Neural cell (in vitro differentiated cells): ENCODE results near the gene RAI14. TPM values are rescaled to one million over a fixed set of nuclear protein-coding genes. Genes with fewer than 3 reads are reported as not detected.

Source experiments
- H2AFZ ChIP-seq: fragments of 200-600, 300-800 bp; sonication (generic), shearing (Covaris generic); 2 replicates; pipeline ENCODE4 v1.6.0; 2014; ENCODE audit warnings: low read depth, mild to moderate bottlenecking, antibody characterized with exemption, low read length, moderate library complexity
- H3F3A ChIP-seq: fragments of 200-600 bp; shearing (Covaris generic); 2 replicates; pipeline ENCODE4 v1.6.1; 2016; ENCODE audit warnings: mild to moderate bottlenecking, moderate library complexity, mixed read lengths, antibody characterized with exemption, low read length; ENCODE audit not compliant: insufficient read depth, poor library complexity, severe bottlenecking
- H3K27ac ChIP-seq: fragments of 200-600, 300-800 bp; sonication (generic), shearing (Covaris generic); 2 replicates; pipeline ENCODE4 v1.5.1; 2014; ENCODE audit warnings: mild to moderate bottlenecking, low read length, moderate library complexity
- H3K27me3 ChIP-seq: fragments of 300-800, 200-600 bp; sonication (generic), shearing (Covaris generic); 2 replicates; pipeline ENCODE4 v1.6.0; 2014; ENCODE audit warnings: mild to moderate bottlenecking, low read depth, low read length, moderate library complexity; ENCODE audit not compliant: insufficient read depth
- H3K36me3 ChIP-seq: fragments of 300-800, 200-600 bp; sonication (generic), shearing (Covaris generic); 2 replicates; pipeline ENCODE4 v1.5.1; 2014; ENCODE audit warnings: mild to moderate bottlenecking, antibody characterized with exemption, low read length, moderate library complexity; ENCODE audit not compliant: insufficient read depth
- H3K4me2 ChIP-seq: fragments of 300-800, 200-600 bp; sonication (generic), shearing (Covaris generic); 2 replicates; pipeline ENCODE4 v1.6.0; 2014; ENCODE audit warnings: mild to moderate bottlenecking, low read length
- H3K4me3 ChIP-seq: fragments of 300-800, 200-600 bp; sonication (generic), shearing (Covaris generic); 2 replicates; pipeline ENCODE4 v1.5.1; 2014; ENCODE audit warnings: mild to moderate bottlenecking, low read length, moderate library complexity
- H3K79me2 ChIP-seq: fragments of 200-600 bp; shearing (Covaris generic); replicated peaks from 2 replicates; pipeline ENCODE4 v1.6.0; 2014; ENCODE audit warnings: mild to moderate bottlenecking, low read length, moderate library complexity; ENCODE audit not compliant: insufficient read depth
- H3K9ac ChIP-seq: fragments of 300-800, 200-600 bp; sonication (generic), shearing (Covaris generic); 2 replicates; pipeline ENCODE4 v1.6.1; 2016; ENCODE audit warnings: mild to moderate bottlenecking, low read length, mixed read lengths
- H3K9me2 ChIP-seq: fragments of 200-600 bp; shearing (Covaris generic); 2 replicates; pipeline ENCODE4 v1.6.1; 2016; ENCODE audit warnings: mild to moderate bottlenecking, low read length, mixed read lengths; ENCODE audit not compliant: insufficient read depth
- H3K9me3 ChIP-seq: fragments of 200-600, 300-800 bp; sonication (generic), shearing (Covaris generic); 2 replicates; pipeline ENCODE4 v1.6.1; 2016; ENCODE audit warnings: mild to moderate bottlenecking, mixed run types, low read length, moderate library complexity, mixed read lengths
- H4K20me1 ChIP-seq: fragments of 200-600 bp; shearing (Covaris generic); 2 replicates; pipeline ENCODE4 v1.6.1; 2016; ENCODE audit warnings: mild to moderate bottlenecking, mixed run types; ENCODE audit not compliant: insufficient read depth
- CTCF ChIP-seq: fragments of 450-650 bp; IDR thresholded peaks from 2 replicates; pipeline ENCODE4 v1.5.1; 2014; ENCODE audit warnings: antibody characterized with exemption, mild to moderate bottlenecking, moderate library complexity; ENCODE audit not compliant: poor library complexity, severe bottlenecking
- EP300 ChIP-seq: fragments of 450-650 bp; conservative IDR thresholded peaks from 2 replicates; pipeline ENCODE4 v1.6.1; 2014; ENCODE audit warnings: antibody characterized with exemption, mild to moderate bottlenecking, moderate library complexity; ENCODE audit not compliant: poor library complexity, severe bottlenecking
- EZH2 ChIP-seq: fragments of 200-600, 300-800 bp; shearing (Covaris generic), sonication (generic); IDR thresholded peaks from 2 replicates; pipeline ENCODE4 v1.6.1; 2014; ENCODE audit warnings: antibody characterized with exemption, low read length, borderline replicate concordance, mild to moderate bottlenecking; ENCODE audit not compliant: insufficient read depth, poor library complexity, severe bottlenecking
- MXI1 ChIP-seq: fragments of 450-650 bp; conservative IDR thresholded peaks from 2 replicates; pipeline ENCODE4 v1.6.1; 2014; ENCODE audit warnings: antibody characterized with exemption, mild to moderate bottlenecking; ENCODE audit not compliant: poor library complexity, severe bottlenecking
- POLR2AphosphoS5 ChIP-seq: IDR thresholded peaks from 2 replicates; pipeline ENCODE4 v1.6.1; 2012
- RAD21 ChIP-seq: fragments of 450-650 bp; conservative IDR thresholded peaks from 2 replicates; pipeline ENCODE4 v1.6.1; 2014; ENCODE audit warnings: antibody characterized with exemption, mild to moderate bottlenecking, moderate library complexity
- REST ChIP-seq: IDR thresholded peaks from 2 replicates; pipeline ENCODE4 v1.6.1; 2012; ENCODE audit warnings: borderline replicate concordance
- SMC3 ChIP-seq: fragments of 450-650 bp; conservative IDR thresholded peaks from 2 replicates; pipeline ENCODE4 v1.6.1; 2014; ENCODE audit warnings: antibody characterized with exemption, mild to moderate bottlenecking, moderate library complexity; ENCODE audit not compliant: poor library complexity
- TAF1 ChIP-seq: IDR thresholded peaks from 2 replicates; pipeline ENCODE4 v1.6.1; 2012; ENCODE audit warnings: low read depth
- polyA plus RNA-seq: library from polyadenylated mRNA; depleted of rRNA; stranded (reverse); fragments of >200 nt; gene quantifications from 2 replicates; pipeline ENCODE4 v1.2.3, GENCODE V29; 2014

Gene RAI14
- polyA plus RNA-seq, 1 donor from 2014 or later: 7.8 TPM

DNA sequence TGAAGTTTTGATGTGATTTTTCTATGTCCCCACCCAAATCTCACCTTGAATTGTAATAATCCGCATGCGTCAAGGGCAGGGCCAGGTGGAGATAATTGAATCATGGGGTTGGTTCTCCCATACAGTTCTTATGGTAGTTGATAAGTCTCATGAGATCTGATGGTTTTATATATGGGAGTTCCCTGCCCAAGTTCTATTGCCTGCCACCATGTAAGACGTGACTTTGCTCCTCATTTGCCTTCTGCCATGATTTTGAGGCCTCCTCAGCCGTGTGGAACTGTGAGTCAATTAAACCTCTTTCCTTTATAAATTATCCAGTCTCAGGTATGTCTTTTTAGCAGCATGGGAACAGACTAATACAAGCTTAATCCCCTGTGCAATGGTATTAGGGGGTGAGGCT, 25.5 kb upstream of the RAI14 start:
- Histone ChIP-seq H3K9me2 (no peaks in the 10 kb centered on the region), H2AFZ (no peak overlapping the region), H4K20me1 (no peaks in the 10 kb centered on the region), H3K4me3 (no peak overlapping the region), H3K36me3 (no peaks in the 10 kb centered on the region), H3K9me3 (no peaks in the 10 kb centered on the region), H3K27ac (no peak overlapping the region), H3K79me2 (no peaks in the 10 kb centered on the region), H3F3A (no peaks in the 10 kb centered on the region), H3K4me2 (no peak overlapping the region), H3K9ac (no peak overlapping the region), H3K27me3 (no peaks in the 10 kb centered on the region)
- TF ChIP-seq CTCF (no peak), EZH2 (no peak), SMC3 (no peak), EP300 (no peak), RAD21 (no peak), REST (no peak), TAF1 (no peak), POLR2AphosphoS5 (no peak), MXI1 (no peak)

- no peak overlapping the region for H3K4me3 ChIP-seq
- no peak overlapping the region for H3K27ac ChIP-seq
- H3K9me3 ChIP-seq: no peaks in the 10 kb centered on the region
- TF ChIP-seq RAD21 (no peak), POLR2AphosphoS5 (no peak), MXI1 (no peak), SMC3 (no peak)
- H3K27me3 ChIP-seq: no peaks in the 10 kb centered on the region
- H3F3A ChIP-seq: no peaks in the 10 kb centered on the region
- H2AFZ ChIP-seq: no peak overlapping the region
- H4K20me1 ChIP-seq: no peaks in the 10 kb centered on the region
- H3K79me2 ChIP-seq: no peaks in the 10 kb centered on the region
- H3K4me2 ChIP-seq: no peak overlapping the region
- H3K36me3 ChIP-seq: no peaks in the 10 kb centered on the region
- H3K9ac ChIP-seq: no peak overlapping the region
- H3K9me2 ChIP-seq: no peaks in the 10 kb centered on the region
These were observed 23.2 kb upstream of the RAI14 start for GRCh38 chr5:34632807-34633422.
